ENCODE measurements around the gene CLCF1. TPM values are rescaled to one million over a fixed set of nuclear protein-coding genes. Genes with fewer than 3 reads are reported as not detected.
"Not testable (repeated sequence)": the region's sequence is repeated elsewhere in the genome, so short reads cannot be mapped to it uniquely, and the experiment has no call there.

CLCF1 gene
- total RNA-seq, 1 experiment from 2014 or later: 16.1 TPM

GRCh38 chr11:67332081-67332691, 41.2 kb downstream of the CLCF1 start:
- no peak for DNase-seq (ENCODE audit: low read depth)

GRCh38 chr11:67323526-67323925, 49.9 kb downstream of the CLCF1 start:
- no peak for DNase-seq (ENCODE audit: low read depth)

GRCh38 chr11:67322049-67322448, 51.3 kb downstream of the CLCF1 start:
- no peak for DNase-seq (ENCODE audit: low read depth)

DNA sequence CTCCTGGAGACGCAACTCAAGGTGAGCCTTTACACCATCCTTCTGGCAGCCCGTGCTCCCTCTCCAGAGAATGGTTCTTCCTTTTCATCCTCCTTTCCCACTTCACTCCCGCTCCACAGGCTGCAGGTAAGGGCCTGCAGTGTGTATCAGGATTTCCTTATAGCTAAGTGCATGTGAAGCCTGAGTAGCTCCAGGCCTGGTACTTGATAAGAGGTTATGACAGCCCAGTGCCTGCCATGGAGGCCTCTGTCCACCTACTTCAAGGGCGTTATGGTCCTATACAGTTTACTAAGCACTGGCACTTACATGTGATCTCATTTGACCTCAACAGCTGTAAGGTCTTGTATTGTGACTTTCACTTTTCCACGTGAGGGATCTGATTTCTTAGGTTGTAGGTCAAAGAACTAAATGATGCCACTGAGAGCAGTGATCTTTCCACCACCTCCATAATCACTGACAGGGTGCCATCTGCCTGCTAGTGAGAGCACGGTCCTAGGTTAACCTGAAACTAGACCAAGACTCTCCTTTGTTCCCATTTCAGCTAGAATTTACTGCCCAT, 52.0 kb downstream of the CLCF1 start:
- peak; percentile 25 for DNase-seq (ENCODE audit: low read depth)

DNA sequence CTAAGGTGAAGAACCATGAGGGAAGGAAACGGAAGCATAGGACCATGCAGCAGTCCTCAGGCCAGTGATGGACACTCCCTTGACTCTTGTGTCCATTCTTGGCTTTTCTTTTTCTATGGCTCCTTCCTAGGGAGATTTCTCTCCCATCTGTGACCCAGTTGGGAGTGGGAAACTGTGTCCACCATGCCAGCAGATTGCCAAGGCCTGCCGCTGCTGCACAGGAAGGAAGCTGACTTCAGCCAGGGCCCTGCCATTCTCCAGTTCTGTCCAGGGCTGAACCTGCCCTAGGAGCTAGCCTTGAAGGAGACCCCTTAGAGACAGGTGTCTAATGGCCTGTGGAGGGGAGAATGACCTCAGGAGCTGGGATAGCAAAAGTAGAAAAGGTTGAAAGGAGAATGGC, 52.7 kb downstream of the CLCF1 start:
- no peak for DNase-seq (ENCODE audit: low read depth)

GRCh38 chr11:67320011-67320410, 53.4 kb downstream of the CLCF1 start:
- DNase-seq (ENCODE audit: low read depth): no peak

- DNase-seq (ENCODE audit: low read depth): not testable (repeated sequence)
Measured at GRCh38 chr11:67318876-67319275, 54.5 kb downstream of the CLCF1 start.

DNA sequence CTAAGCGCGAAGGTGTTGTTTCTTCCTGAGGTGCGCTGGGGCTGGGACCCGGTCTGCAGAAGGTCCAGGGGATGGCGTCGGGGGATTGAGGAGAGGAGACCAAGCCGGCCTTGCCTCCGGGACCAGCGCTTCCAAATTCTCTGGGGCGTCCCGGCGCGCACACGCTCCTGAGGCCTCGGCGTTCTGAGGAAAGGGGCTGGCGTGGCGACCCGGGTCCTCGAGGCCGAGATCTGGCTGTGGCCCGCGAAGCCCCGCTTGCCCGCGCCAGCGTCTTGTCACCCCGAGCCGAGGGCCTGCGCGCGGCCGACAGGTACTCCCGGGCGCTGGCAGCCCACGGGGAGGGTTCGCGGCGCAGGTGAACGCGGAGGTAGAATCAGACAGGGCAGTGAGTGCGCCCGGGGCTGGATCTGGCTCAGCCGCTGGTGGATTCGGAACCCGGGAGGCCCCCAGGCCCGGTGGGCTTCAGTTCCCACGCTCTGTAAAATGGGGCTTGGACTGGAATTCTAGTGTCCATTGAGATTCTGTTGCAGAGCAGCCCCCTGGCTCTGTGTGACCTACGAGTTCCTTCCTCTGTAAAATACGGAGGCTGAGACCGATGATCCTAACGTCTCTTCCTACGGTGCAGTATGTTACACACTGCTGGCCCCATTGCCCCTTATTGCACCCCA, 55.4 kb downstream of the CLCF1 start:
- no peak for DNase-seq (ENCODE audit: low read depth)

DNA sequence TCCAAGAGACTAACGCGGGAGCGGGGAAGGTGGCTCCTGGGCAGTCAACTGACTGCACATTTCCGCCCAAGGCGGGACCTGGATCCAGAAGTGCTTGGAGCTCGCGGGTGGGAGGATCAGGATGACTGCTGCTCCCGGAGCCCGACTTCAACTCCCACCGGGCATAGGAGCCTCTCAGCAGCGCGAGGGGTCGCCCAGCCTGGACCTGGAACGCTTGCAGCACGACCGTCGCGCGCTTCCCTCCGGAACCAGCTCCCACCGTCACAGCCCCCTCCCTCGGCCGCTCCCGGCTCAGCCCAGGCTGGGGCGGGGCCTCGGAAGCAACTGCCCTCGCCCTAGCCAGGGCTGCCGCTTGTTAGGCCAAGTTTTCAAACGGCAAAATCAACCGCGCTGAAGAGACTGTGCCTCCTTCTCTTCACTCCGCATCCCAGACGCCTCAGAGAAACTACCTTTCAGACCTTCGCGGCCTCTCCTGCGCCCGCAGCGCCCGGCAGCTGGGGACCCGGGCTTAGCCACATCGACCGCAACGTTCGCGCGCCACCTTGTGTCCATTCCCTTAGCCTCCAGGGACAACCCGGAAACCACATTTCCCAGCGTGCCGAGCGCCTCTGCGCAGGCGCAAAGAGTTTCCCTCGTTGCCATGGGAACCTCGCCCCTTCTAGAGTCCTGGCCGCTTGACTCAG, 56.1 kb downstream of the CLCF1 start:
- peak; percentile 91 for DNase-seq (ENCODE audit: low read depth)

DNA sequence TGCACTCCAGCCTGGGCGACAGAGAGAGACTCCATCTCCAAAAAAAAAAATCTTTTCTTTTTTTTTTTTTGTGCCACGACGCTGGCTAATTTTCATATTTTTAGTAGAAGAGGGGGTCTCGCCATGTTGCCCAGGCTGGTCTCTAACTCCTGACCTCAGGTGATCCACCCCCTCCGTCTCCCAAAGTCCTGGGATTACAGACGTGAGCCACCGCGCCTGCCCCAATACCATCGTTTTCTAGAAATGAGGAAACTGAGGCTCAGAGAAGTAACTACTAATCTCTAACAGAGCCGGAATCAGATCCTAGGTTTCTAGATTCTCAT, 56.6 kb downstream of the CLCF1 start:
- no peak for DNase-seq (ENCODE audit: low read depth)

DNA sequence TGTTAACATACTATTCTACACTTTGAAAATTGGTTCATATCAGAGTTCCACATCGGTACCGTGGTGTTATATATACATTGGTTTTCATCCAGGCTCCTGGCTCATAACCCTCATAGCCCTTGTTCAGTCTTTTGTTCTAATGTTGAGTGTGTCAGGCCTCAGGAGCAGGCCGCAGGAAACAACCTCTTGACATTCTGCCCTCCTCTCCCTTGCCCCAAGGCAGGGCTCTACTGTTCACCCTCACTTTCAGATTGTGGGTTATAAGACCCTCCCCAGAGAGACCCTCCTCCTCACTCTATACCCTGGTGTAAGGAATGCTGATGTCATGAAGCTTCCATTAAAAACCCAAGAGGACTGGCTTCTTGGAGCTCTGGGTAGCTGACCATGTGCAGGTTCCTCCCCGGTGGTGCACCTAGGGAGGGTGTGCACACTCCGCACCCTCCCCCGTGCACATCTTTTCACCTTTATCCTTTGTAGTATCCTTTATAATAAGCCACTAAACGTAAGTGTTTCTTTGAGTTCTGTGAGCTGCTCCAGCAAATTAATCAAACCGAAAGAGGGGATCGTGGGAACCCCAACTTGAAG, 58.0 kb downstream of the CLCF1 start:
- DNase-seq (ENCODE audit: low read depth): no peak

DNA sequence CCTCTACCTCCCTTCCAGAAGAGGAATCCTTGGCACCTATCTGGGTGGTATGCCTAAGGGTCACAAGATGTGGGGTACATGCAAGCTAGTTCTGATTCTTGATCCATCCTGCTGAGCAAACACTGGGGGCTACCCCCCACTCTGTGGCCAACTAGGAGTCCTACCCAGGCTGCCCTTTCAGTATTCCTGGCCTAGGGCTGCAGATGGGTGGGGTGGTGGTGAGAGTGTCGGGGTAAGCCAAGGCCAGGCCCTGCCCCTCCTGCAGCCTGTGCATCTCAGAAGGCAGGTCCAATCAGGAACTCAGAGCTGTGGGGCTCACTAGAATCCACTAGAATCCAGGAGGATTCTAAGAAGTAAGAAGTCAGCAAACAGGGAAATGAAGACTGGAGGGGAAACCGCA, 59.2 kb downstream of the CLCF1 start:
- DNase-seq (ENCODE audit: low read depth): no peak

Other genes starting within 250 kb of the CLCF1 start
- gene GRK2, start 107.1 kb downstream of the CLCF1 start, total RNA-seq (2014; rRNA removed): 62.6 and 69.3 TPM in 2 replicates
- 31.3 and 42.1 TPM in 2 replicates for gene ANKRD13D, start 84.3 kb downstream of the CLCF1 start, total RNA-seq (2014; rRNA removed)
- gene SSH3, start 70.1 kb downstream of the CLCF1 start, total RNA-seq (2014; rRNA removed): 10.8 and 19.0 TPM in 2 replicates
- 114 and 138 TPM in 2 replicates for gene POLD4, start 20.1 kb downstream of the CLCF1 start, total RNA-seq (2014; rRNA removed)
- 6.7 and 12.3 TPM in 2 replicates for gene RAD9A, start 18.4 kb upstream of the CLCF1 start, total RNA-seq (2014; rRNA removed)
- gene PPP1CA, start 28.3 kb upstream of the CLCF1 start, total RNA-seq (2014; rRNA removed): 239 and 247 TPM in 2 replicates
- gene TBC1D10C, start 30.5 kb upstream of the CLCF1 start, total RNA-seq (2014; rRNA removed): not detected in 2 replicates
- 0.32 and 0.40 TPM in 2 replicates for gene CARNS1, start 42.1 kb upstream of the CLCF1 start, total RNA-seq (2014; rRNA removed)
- gene RPS6KB2, start 54.9 kb upstream of the CLCF1 start, total RNA-seq (2014; rRNA removed): 56.1 and 83.8 TPM in 2 replicates
- gene PTPRCAP, start 64.1 kb upstream of the CLCF1 start, total RNA-seq (2014; rRNA removed): 0.38 and 0.75 TPM in 2 replicates
- gene CORO1B, start 69.9 kb upstream of the CLCF1 start, total RNA-seq (2014; rRNA removed): 85.9 and 105 TPM in 2 replicates
- gene GPR152, start 79.1 kb upstream of the CLCF1 start, total RNA-seq (2014; rRNA removed): not detected in 2 replicates
- gene CABP4, start 81.8 kb upstream of the CLCF1 start, total RNA-seq (2014; rRNA removed): 1.2 and 3.1 TPM in 2 replicates
- gene TMEM134, start 95.7 kb upstream of the CLCF1 start, total RNA-seq (2014; rRNA removed): 45.6 and 47.5 TPM in 2 replicates
- gene AIP, start 109.4 kb upstream of the CLCF1 start, total RNA-seq (2014; rRNA removed): 73.5 and 78.2 TPM in 2 replicates
- 34.5 and 41.2 TPM in 2 replicates for gene PITPNM1, start 131.8 kb upstream of the CLCF1 start, total RNA-seq (2014; rRNA removed)
- 31.9 and 34.0 TPM in 2 replicates for gene CDK2AP2, start 134.6 kb upstream of the CLCF1 start, total RNA-seq (2014; rRNA removed)
- not detected in 2 replicates for gene CABP2, start 149.8 kb upstream of the CLCF1 start, total RNA-seq (2014; rRNA removed)
- 446 and 608 TPM in 2 replicates for gene GSTP1, start 210.2 kb upstream of the CLCF1 start, total RNA-seq (2014; rRNA removed)
- 192 and 232 TPM in 2 replicates for gene NDUFV1, start 233.3 kb upstream of the CLCF1 start, total RNA-seq (2014; rRNA removed)